Right atrium auricular region (tissue), 2 donors: Measurements from ENCODE around the gene NEMP2. TPM values are rescaled to one million over a fixed set of nuclear protein-coding genes. Genes with fewer than 3 reads are reported as not detected.

ENCODE experiments used
- DNase-seq: peaks from one replicate; pipeline ENCODE4 v3.0.0-alpha.2; 2019; ENCODE audit warnings: low spot score
- H3K27ac ChIP-seq, 2 donors: fragments of 200-600 bp; sonication (generic); 1 replicate in 1 of 2; 2 replicates in 1 of 2; pipeline ENCODE4 v1.5.1; 2016 to 2019
- H3K27me3 ChIP-seq, 2 donors: fragments of 200-600 bp; sonication (generic); one replicate each; pipeline versions ENCODE4 v1.5.1 to v1.6.0; 2017 to 2019
- H3K36me3 ChIP-seq: fragments of 200-600 bp; sonication (generic); one replicate; pipeline ENCODE4 v1.5.1; 2016
- H3K4me1 ChIP-seq, 2 donors: fragments of 200-600 bp; sonication (generic); one replicate each; pipeline versions ENCODE4 v1.5.1 to v1.6.0; 2017 to 2019
- H3K4me3 ChIP-seq, 2 donors: fragments of 200-600 bp; sonication (generic); 1 replicate in 1 of 2; 2 replicates in 1 of 2; pipeline ENCODE4 v1.5.1; 2017 to 2019; ENCODE audit warnings: mild to moderate bottlenecking in 1 of 2, moderate library complexity in 1 of 2
- H3K9me3 ChIP-seq, 2 donors: fragments of 200-600 bp; sonication (generic); one replicate each; pipeline ENCODE4 v1.5.1; 2019
- total RNA-seq, 2 donors: library from RNA; depleted of rRNA; stranded (reverse); fragments of >200 nt; gene quantifications; one replicate each; pipeline ENCODE4 v1.1.0, GENCODE V29; 2016
- TF ChIP-seq, protein P1 (sequence below), 2 donors: fragments of 200-600 bp; sonication (generic); IDR thresholded peaks; one replicate each; pipeline ENCODE4 v1.5.1; 2019; ENCODE audit warnings: antibody characterized with exemption in 2 of 2

Gene NEMP2
- total RNA-seq, 2 donors from 2014 or later = 2.7 to 3.3 TPM

- peaks cover 0 to 59% of the 10 kb centered on the region in 2 donors for H3K4me1 ChIP-seq
- TF ChIP-seq, protein P1, sequence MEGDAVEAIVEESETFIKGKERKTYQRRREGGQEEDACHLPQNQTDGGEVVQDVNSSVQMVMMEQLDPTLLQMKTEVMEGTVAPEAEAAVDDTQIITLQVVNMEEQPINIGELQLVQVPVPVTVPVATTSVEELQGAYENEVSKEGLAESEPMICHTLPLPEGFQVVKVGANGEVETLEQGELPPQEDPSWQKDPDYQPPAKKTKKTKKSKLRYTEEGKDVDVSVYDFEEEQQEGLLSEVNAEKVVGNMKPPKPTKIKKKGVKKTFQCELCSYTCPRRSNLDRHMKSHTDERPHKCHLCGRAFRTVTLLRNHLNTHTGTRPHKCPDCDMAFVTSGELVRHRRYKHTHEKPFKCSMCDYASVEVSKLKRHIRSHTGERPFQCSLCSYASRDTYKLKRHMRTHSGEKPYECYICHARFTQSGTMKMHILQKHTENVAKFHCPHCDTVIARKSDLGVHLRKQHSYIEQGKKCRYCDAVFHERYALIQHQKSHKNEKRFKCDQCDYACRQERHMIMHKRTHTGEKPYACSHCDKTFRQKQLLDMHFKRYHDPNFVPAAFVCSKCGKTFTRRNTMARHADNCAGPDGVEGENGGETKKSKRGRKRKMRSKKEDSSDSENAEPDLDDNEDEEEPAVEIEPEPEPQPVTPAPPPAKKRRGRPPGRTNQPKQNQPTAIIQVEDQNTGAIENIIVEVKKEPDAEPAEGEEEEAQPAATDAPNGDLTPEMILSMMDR (IDR thresholded peaks at IDR 0.05) = no peak
- DNase-seq = no peak
- H3K27me3 ChIP-seq = no peaks in the 10 kb centered on the region
- H3K36me3 ChIP-seq = no peaks in the 10 kb centered on the region
- no peaks in the 10 kb centered on the region for H3K9me3 ChIP-seq
- H3K27ac ChIP-seq = no peak overlapping the region
- H3K4me3 ChIP-seq = no peak overlapping the region
Observed at GRCh38 chr2:190579915-190580846, 45.7 kb upstream of the NEMP2 start.

DNA sequence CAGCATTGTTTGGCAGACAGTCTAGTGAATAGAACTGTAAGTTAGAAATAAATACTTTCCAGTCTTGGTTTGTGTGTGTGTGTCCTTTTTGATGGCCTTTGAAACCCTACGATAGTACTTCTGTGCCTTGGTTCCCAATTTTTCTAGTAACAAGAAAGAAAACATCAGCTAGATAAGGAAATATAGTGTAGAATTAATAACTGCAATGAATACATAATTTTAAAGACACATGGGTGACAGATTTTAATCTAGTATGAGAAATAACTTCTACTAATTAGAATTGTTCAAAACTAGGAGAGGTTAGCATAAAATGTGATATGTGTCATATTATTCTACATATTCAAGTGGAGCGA, 44.5 kb upstream of the NEMP2 start:
- no peak for DNase-seq
- no peaks in the 10 kb centered on the region for H3K27me3 ChIP-seq
- H3K4me3 ChIP-seq = no peak overlapping the region
- no peaks in the 10 kb centered on the region for H3K9me3 ChIP-seq
- H3K4me1 ChIP-seq = peaks cover 0 to 54% of the 10 kb centered on the region in 2 donors
- H3K27ac ChIP-seq = peak overlapping the region; percentile 56 to 74
- TF ChIP-seq, protein P1 (IDR thresholded peaks at IDR 0.05) = no peak
- H3K36me3 ChIP-seq = no peaks in the 10 kb centered on the region

- TF ChIP-seq, protein P1 (IDR thresholded peaks at IDR 0.05) = no peak
- H3K9me3 ChIP-seq = no peaks in the 10 kb centered on the region
- H3K4me1 ChIP-seq = peaks cover 0 to 48% of the 10 kb centered on the region in 2 donors
- no peak for DNase-seq
- H3K36me3 ChIP-seq = no peaks in the 10 kb centered on the region
- H3K27me3 ChIP-seq = no peaks in the 10 kb centered on the region
- H3K4me3 ChIP-seq = no peak overlapping the region
- H3K27ac ChIP-seq = peak overlapping the region; percentile 56 to 74
Observed at GRCh38 chr2:190578158-190579057, 43.9 kb upstream of the NEMP2 start.

DNA sequence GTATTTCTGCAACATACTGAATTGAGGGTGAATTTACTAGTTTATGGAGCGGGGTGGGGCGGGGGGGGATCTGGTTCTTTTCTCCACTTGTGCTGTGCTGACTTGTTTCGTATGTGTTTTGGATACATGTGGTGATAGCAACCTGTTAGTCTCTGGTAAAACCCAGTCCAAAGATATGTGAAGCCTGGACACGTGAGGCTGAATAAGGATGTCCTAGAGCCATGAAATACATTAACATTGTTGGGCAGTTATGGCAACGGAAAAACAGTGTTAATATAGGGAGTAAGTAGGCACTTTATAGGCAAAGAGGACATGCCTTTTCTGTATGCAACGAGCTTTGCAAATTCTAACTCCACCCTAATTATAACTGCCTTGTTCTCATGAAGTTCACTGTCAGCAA, 42.1 kb upstream of the NEMP2 start:
- Histone ChIP-seq H3K9me3 (no peaks in the 10 kb centered on the region), H3K27me3 (no peaks in the 10 kb centered on the region), H3K36me3 (no peaks in the 10 kb centered on the region), H3K4me3 (no peak overlapping the region), H3K4me1 (peaks cover 0 to 40% of the 10 kb centered on the region in 2 donors), H3K27ac (peak overlapping the region; percentile 56 to 74)
- TF ChIP-seq, protein P1 (IDR thresholded peaks at IDR 0.05) = no peak
- DNase-seq = no peak

DNA sequence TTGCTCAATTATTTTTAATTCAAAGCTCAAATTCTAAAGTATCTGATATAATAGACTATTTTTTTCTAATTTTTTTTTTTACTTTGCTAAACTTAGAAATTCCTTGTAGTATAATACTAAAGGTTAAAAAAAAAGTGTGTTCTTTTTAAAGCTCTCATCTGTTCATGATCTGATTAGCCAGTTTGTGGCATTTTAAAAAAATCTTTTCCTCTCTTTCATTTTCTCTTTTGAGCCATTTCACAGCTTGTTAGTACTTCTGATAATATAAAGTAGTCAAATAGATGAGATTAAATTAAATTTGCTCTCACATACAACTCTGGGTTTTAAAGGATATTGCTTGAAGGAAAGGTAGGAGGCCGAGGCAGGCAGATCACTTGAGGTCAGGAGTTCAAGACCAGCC, 40.7 kb upstream of the NEMP2 start:
- H3K27ac ChIP-seq = no peak overlapping the region
- no peak overlapping the region for H3K4me3 ChIP-seq
- no peak for DNase-seq
- no peaks in the 10 kb centered on the region for H3K36me3 ChIP-seq
- peaks cover 0 to 40% of the 10 kb centered on the region in 2 donors for H3K4me1 ChIP-seq
- TF ChIP-seq, protein P1 (IDR thresholded peaks at IDR 0.05) = no peak
- H3K27me3 ChIP-seq = no peaks in the 10 kb centered on the region
- H3K9me3 ChIP-seq = no peaks in the 10 kb centered on the region
